Muscle layer of colon (tissue), 2 donors: ENCODE results near the gene IVD.

Experiments
- H3K27ac ChIP-seq: one replicate; pipeline ENCODE4 v1.7.0; 2013; ENCODE audit warnings: low read depth, mild to moderate bottlenecking, low read length, moderate library complexity
- H3K27me3 ChIP-seq, 2 donors: one replicate each; pipeline ENCODE4 v1.7.0; 2013; ENCODE audit warnings: low read length in 2 of 2, mild to moderate bottlenecking in 2 of 2; ENCODE audit not compliant: insufficient read depth in 2 of 2, control insufficient read depth in 1 of 2
- H3K36me3 ChIP-seq: one replicate; pipeline ENCODE4 v1.7.0; 2013; ENCODE audit warnings: mild to moderate bottlenecking, low read length; ENCODE audit not compliant: insufficient read depth
- H3K4me1 ChIP-seq: one replicate; pipeline ENCODE4 v1.7.0; 2013; ENCODE audit warnings: mild to moderate bottlenecking, low read length; ENCODE audit not compliant: insufficient read depth
- H3K4me3 ChIP-seq, 2 donors: one replicate each; pipeline ENCODE4 v1.7.0; 2013; ENCODE audit warnings: low read length in 2 of 2, low read depth in 1 of 2, mild to moderate bottlenecking in 1 of 2, moderate library complexity in 1 of 2
- H3K9ac ChIP-seq: one replicate; pipeline ENCODE4 v1.7.0; 2013; ENCODE audit warnings: low read length
- H3K9me3 ChIP-seq: one replicate; pipeline ENCODE4 v1.7.0; 2013; ENCODE audit warnings: mild to moderate bottlenecking, low read length
- donor health status: abdominal sarcoma.
- donor health status: Adenocarcinoma of cecum.

IVD gene

GRCh38 chr15:40365624-40366456 lies 39.8 kb upstream of the IVD start:
- no peaks in the 10 kb centered on the region for H3K27me3 ChIP-seq
- H3K27ac ChIP-seq = peak overlapping the region; percentile 54
- H3K36me3 ChIP-seq = no peaks in the 10 kb centered on the region
- peaks cover 20% of the 10 kb centered on the region for H3K4me1 ChIP-seq
- no peak overlapping the region for H3K9ac ChIP-seq
- H3K4me3 ChIP-seq = no peak overlapping the region
- no peaks in the 10 kb centered on the region for H3K9me3 ChIP-seq

DNA sequence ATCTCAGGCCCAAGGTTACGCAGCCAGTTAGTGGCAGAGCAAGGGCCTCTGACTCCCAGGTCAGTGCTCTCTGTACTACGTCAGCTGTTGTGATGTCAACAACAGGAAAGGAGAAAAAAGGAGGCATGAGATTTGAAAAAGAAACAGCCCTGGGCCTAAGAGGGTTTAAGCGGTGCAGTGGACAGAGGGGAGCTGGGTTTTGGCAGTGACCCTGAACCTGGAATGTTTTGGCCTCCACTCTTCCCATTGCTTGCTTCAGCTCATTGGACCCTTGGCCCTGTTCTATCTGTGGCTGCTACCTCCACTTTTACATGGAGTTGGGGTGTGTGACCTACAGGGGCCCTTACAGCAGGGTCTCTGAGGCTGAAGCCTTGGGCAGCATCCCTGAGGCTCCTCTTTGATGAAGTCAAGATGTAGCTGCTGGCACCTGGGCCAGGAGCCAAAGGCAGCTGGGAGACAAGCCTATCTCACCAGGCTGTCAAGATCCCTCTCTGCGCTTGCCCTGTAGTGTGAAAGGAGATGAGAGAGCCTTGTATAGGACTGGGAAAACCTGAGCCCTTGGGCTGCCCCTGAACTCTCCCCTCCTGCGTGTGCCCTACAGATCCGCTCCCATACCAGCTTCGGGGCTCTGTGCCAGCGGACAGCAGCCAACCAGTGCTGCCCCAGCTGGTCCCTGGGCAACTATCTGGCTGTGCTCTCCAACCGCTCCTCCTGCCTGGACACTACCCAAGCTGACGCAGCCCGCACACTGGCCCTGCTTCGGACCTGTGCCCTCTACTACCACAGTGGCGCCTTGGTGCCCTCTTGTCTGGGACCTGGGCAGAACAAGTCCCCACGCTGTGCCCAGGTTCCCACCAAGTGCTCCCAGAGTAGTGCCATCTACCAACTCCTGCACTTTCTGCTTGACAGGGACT lies 38.9 kb upstream of the IVD start:
- H3K9me3 ChIP-seq = no peaks in the 10 kb centered on the region
- H3K27ac ChIP-seq = peak overlapping the region; percentile 54
- no peaks in the 10 kb centered on the region for H3K36me3 ChIP-seq
- peaks cover 20% of the 10 kb centered on the region for H3K4me1 ChIP-seq
- no peak overlapping the region for H3K4me3 ChIP-seq
- H3K27me3 ChIP-seq = no peaks in the 10 kb centered on the region
- peak overlapping the region; percentile 25 for H3K9ac ChIP-seq

- H3K4me3 ChIP-seq = peak overlapping the region in 1 of 2 donors; percentile 55
- H3K27ac ChIP-seq = peak overlapping the region; percentile 40
- no peaks in the 10 kb centered on the region for H3K9me3 ChIP-seq
- H3K4me1 ChIP-seq = peaks cover 20% of the 10 kb centered on the region
- no peaks in the 10 kb centered on the region for H3K36me3 ChIP-seq
- peak overlapping the region; percentile 25 for H3K9ac ChIP-seq
- no peaks in the 10 kb centered on the region for H3K27me3 ChIP-seq
These were observed 38.3 kb upstream of the IVD start for GRCh38 chr15:40367371-40367685.

DNA sequence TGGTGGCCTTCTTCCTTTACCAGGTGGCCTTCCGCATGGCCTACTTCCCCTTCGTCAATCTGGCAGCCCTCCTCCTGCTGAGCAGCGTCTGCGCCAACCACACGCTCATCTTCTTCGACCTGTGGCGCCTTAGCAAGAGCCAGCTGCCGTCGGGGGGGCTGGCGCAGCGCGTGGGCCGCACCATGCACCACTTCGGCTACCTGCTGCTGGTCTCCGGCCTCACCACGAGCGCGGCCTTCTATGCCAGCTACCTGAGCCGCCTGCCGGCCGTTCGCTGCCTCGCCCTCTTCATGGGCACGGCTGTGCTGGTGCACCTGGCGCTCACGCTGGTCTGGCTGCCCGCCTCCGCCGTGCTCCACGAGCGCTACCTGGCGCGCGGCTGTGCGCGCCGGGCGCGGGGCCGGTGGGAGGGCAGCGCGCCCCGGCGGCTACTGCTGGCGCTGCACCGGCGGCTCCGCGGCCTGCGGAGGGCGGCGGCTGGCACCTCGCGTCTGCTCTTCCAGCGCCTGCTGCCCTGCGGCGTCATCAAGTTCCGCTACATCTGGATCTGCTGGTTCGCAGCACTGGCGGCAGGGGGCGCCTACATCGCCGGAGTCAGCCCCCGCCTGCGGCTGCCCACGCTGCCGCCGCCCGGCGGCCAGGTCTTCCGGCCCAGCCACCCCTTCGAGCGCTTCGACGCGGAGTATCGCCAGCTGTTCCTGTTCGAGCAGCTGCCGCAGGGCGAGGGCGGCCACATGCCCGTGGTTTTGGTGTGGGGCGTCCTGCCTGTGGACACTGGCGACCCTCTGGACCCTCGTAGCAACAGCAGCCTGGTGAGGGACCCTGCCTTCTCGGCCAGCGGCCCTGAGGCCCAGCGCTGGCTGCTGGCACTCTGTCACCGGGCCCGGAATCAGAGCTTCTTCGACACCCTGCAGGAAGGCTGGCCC lies 37.6 kb upstream of the IVD start:
- peak overlapping the region; percentile 40 for H3K27ac ChIP-seq

DNA sequence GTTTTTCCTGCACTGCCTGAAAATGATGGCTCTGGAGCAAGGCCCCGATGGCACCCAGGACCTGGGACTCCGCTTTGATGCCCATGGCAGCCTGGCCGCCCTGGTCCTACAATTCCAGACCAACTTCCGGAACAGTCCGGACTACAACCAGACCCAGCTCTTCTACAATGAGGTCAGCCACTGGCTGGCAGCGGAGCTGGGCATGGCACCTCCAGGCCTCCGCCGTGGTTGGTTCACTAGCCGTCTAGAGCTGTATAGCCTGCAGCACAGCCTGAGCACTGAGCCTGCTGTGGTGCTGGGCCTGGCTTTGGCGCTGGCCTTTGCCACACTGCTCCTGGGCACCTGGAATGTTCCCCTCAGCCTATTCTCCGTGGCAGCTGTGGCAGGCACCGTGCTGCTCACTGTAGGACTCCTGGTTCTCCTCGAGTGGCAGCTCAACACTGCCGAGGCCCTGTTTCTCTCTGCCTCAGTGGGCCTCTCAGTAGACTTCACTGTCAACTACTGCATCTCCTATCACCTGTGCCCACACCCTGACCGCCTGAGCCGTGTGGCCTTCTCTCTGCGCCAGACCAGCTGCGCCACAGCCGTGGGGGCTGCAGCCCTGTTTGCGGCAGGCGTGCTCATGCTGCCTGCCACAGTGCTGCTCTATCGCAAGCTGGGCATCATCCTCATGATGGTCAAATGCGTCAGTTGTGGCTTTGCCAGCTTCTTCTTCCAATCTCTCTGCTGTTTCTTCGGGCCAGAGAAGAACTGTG lies 36.7 kb upstream of the IVD start:
- no peak overlapping the region for H3K4me3 ChIP-seq
- H3K27me3 ChIP-seq = no peaks in the 10 kb centered on the region
- H3K9me3 ChIP-seq = no peaks in the 10 kb centered on the region
- H3K4me1 ChIP-seq = peaks cover 20% of the 10 kb centered on the region
- no peaks in the 10 kb centered on the region for H3K36me3 ChIP-seq
- H3K9ac ChIP-seq = no peak overlapping the region
- no peak overlapping the region for H3K27ac ChIP-seq

More for the DNA sequence above, 37.6 kb upstream of the IVD start:
- no peaks in the 10 kb centered on the region for H3K9me3 ChIP-seq
- H3K36me3 ChIP-seq = no peaks in the 10 kb centered on the region
- peak overlapping the region; percentile 47 to 55 for H3K4me3 ChIP-seq
- H3K9ac ChIP-seq = peak overlapping the region; percentile 25
- peaks cover 20% of the 10 kb centered on the region for H3K4me1 ChIP-seq
- no peaks in the 10 kb centered on the region for H3K27me3 ChIP-seq

DNA sequence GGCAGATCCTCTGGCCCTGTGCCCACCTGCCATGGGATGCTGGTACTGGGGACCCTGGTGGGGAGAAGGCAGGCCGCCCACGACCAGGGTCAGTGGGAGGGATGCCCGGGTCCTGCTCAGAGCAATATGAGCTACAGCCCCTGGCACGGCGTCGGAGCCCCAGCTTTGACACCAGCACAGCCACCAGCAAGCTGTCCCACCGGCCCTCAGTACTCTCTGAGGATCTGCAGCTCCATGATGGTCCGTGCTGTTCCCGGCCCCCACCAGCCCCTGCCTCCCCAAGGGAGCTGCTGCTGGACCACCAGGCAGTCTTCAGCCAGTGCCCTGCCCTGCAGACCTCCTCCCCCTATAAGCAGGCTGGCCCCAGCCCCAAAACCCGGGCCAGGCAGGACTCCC lies 36.1 kb upstream of the IVD start:
- Histone ChIP-seq H3K36me3 (no peaks in the 10 kb centered on the region), H3K4me3 (no peak overlapping the region), H3K9ac (no peak overlapping the region)

GRCh38 chr15:40369971-40370370 lies 35.6 kb upstream of the IVD start:
- no peak overlapping the region for H3K27ac ChIP-seq
- H3K9ac ChIP-seq = no peak overlapping the region

More for the DNA sequence above, 36.1 kb upstream of the IVD start:
- H3K4me1 ChIP-seq = peaks cover 20% of the 10 kb centered on the region
- H3K27ac ChIP-seq = no peak overlapping the region
- no peaks in the 10 kb centered on the region for H3K27me3 ChIP-seq
- H3K9me3 ChIP-seq = no peaks in the 10 kb centered on the region

GRCh38 chr15:40372981-40373380 lies 32.6 kb upstream of the IVD start:
- Histone ChIP-seq H3K36me3 (no peaks in the 10 kb centered on the region), H3K27ac (no peak overlapping the region), H3K9ac (no peak overlapping the region), H3K27me3 (no peaks in the 10 kb centered on the region), H3K4me1 (peaks cover 6% of the 10 kb centered on the region), H3K9me3 (no peaks in the 10 kb centered on the region), H3K4me3 (no peak overlapping the region)

More at GRCh38 chr15:40369971-40370370, 35.6 kb upstream of the IVD start:
- Histone ChIP-seq H3K4me1 (peaks cover 20% of the 10 kb centered on the region), H3K36me3 (no peaks in the 10 kb centered on the region), H3K27me3 (no peaks in the 10 kb centered on the region), H3K9me3 (no peaks in the 10 kb centered on the region), H3K4me3 (no peak overlapping the region)

GRCh38 chr15:40377606-40378005 lies 28.0 kb upstream of the IVD start:
- H3K9ac ChIP-seq = no peak overlapping the region
- no peak overlapping the region for H3K27ac ChIP-seq
- H3K27me3 ChIP-seq = no peaks in the 10 kb centered on the region
- H3K9me3 ChIP-seq = no peaks in the 10 kb centered on the region
- H3K4me1 ChIP-seq = peaks cover 4% of the 10 kb centered on the region
- no peak overlapping the region for H3K4me3 ChIP-seq
- H3K36me3 ChIP-seq = no peaks in the 10 kb centered on the region

DNA sequence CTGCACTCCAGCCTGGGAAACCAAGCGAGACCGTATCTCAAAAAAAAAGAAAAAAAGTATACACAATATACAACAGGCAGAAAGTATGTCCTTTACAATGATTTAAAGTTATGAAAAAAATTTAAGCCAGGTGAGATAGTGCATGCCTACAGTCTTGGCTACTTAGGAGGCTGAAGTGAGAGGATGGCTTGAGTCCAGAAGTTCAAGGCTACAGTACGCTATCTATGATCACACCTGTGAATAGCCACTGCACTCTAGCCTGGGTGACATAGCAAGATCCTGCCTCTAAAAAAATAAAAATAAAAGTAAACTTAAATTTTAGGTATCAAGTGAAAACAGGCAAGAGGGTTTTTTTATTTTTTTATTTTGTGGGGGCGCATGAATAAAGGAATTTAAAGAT lies 26.2 kb upstream of the IVD start:
- H3K27me3 ChIP-seq = no peaks in the 10 kb centered on the region
- H3K4me3 ChIP-seq = no peak overlapping the region
- H3K9me3 ChIP-seq = no peaks in the 10 kb centered on the region
- no peak overlapping the region for H3K27ac ChIP-seq
- H3K36me3 ChIP-seq = no peaks in the 10 kb centered on the region
- H3K9ac ChIP-seq = no peak overlapping the region
- peaks cover 12% of the 10 kb centered on the region for H3K4me1 ChIP-seq
